Stimulated activated naive CD8-positive, alpha-beta T cell treated with anti-CD3 and anti-CD28 coated beads, Interleukin-15, Interleukin-2, amounts not matched to agents 100 ng/mL and 50 ng/mL, for 24 hours (primary cell): ENCODE data around the gene METRNL.
"Not testable (repeated sequence)": the region's sequence is repeated elsewhere in the genome, so short reads cannot be mapped to it uniquely, and the experiment has no call there.

Experiments used
- H3K27ac Mint-ChIP-seq: one replicate; pipeline ENCODE4 v1.8.0; 2021; ENCODE audit warnings: mild to moderate bottlenecking, mixed read lengths
- H3K27me3 Mint-ChIP-seq: one replicate; pipeline ENCODE4 v1.8.0; 2021; ENCODE audit warnings: mixed read lengths
- H3K36me3 Mint-ChIP-seq: one replicate; pipeline ENCODE4 v1.8.0; 2021; ENCODE audit warnings: low read depth, mixed read lengths
- H3K4me1 Mint-ChIP-seq: one replicate; pipeline ENCODE4 v1.8.0; 2021; ENCODE audit warnings: low read depth, mixed read lengths
- H3K4me3 Mint-ChIP-seq: one replicate; pipeline ENCODE4 v1.8.0; 2021; ENCODE audit warnings: mild to moderate bottlenecking, mixed read lengths
- H3K9me3 Mint-ChIP-seq: one replicate; pipeline ENCODE4 v1.8.0; 2021; ENCODE audit warnings: mixed read lengths

The METRNL gene

DNA sequence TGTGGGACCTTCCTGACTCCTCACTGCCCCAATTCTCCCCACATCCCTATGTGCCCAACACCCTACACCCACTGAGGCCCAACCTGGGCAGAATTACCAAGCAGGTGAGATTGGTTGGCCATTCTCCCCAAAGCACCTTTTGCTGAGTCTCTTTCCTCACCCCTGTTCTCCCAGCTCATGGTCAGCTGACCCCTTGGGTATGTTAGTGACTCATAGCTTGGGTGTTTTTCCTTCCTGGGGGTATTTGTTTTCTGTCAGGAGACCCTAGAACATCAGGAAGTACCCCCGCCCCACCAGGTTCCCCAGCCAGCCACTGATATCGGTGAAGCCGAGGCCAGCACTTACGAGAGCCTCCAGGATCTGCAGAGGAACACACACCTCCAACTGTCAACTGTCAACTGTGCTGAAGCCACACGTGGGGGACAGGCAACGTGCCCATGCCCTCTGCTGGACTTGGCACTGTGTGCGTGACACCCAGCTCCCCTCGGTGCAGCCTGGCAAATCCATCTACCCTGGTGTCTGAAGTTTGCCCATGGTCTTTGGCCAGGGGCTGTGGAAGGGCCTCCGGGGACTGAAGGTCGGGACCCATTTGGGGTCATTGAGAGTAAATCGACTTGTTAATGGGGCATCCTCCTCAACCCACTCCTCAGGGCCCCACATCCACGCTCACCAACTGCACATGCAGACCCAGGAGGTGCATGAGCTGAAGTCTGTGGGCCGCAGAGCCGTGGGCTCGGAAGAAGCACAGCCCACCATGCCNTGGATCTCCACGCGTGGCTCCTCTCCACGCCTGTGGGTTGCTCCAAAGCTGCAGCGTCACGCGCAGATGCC lies 53.1 kb downstream of the METRNL start:
- H3K27ac Mint-ChIP-seq, result no peak overlapping the region
- no peaks in the 10 kb centered on the region for H3K4me1 Mint-ChIP-seq
- no peaks in the 10 kb centered on the region for H3K36me3 Mint-ChIP-seq
- H3K27me3 Mint-ChIP-seq, result no peaks in the 10 kb centered on the region
- H3K9me3 Mint-ChIP-seq, result no peaks in the 10 kb centered on the region
- H3K4me3 Mint-ChIP-seq, result no peak overlapping the region

DNA sequence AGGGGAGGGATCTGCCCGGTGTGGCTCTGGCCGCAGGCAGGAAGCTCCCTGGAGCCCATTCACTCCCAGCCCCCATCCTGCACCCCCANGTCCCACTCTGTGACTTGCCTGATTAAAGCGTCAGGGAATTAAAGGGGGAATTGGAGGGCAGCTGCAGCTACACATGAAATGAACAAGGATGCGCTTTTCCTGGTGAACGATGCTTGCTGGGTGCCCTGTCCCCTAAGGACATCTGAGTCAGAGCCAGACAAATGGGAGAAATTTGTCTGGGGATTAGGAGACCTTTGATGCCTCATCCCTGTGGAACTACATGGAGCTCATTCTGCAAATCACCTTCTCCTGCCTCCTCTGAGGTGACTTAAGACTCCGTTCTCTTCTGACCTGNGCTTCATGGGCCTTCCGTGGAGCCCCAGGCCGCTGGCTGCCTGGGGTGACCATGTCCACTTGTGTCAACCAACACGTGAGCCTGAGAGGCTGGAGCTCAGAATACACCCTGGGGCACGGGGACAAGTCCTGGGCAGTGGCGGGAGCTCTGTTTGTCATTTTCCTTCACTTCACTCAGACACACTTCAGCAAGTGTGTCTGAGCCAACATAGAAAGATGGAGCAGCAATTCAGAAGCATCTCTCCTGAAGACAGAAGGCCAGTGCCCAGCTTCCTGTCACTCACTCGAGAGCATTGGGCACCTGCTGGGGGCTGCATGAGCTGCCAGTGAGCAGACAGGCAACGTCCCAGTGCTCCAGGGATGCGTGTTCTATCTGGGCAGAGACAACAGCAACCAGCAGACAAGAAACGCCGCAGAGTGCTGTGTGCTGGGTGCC lies 54.1 kb downstream of the METRNL start:
- H3K36me3 Mint-ChIP-seq, result no peaks in the 10 kb centered on the region
- no peaks in the 10 kb centered on the region for H3K27me3 Mint-ChIP-seq
- H3K4me3 Mint-ChIP-seq, result no peak overlapping the region

DNA sequence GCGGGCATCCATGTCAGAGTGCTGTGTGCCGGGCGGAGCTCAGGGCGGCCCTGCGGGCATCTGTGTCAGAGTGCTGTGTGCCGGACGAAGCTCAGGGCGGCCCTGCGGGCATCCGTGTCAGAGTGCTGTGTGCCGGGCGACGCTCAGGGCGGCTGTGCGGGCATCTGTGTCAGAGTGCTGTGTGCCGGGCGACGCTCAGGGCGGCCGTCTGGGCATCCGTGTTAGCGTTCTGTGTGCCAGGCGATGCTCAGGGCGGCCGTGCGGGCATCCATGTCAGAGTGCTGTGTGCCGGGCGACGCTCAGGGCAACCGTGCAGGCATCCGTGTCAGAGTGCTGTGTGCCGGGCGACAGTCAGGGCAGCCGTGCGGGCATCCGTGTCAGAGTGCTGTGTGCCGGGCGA lies 55.0 kb downstream of the METRNL start:
- not testable (repeated sequence) for H3K4me3 Mint-ChIP-seq, H3K9me3 Mint-ChIP-seq, H3K27me3 Mint-ChIP-seq, H3K4me1 Mint-ChIP-seq, H3K27ac Mint-ChIP-seq, H3K36me3 Mint-ChIP-seq

More for the DNA sequence above, 54.1 kb downstream of the METRNL start:
- Mint-ChIP-seq H3K27ac (no peak overlapping the region), H3K9me3 (no peaks in the 10 kb centered on the region), H3K4me1 (no peaks in the 10 kb centered on the region)

DNA sequence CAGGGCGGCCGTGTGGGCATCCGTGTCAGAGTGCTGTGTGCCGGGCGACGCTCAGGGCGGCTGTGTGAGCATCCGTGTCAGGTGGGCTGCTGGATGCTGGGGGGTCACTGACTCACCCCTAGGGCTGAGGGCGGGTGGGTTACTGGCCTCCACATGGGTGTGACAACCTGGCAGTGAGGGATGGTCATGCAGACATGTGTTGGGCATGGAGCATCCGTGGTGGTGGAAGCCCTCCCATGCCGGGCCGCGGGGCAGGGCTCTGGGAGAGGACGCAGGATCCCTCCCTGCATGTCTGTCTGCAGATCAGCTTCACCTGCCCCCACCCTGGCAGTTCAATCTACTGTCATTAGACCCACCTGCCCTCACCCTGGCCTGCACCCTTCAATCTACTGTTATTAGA lies 56.3 kb downstream of the METRNL start:
- Mint-ChIP-seq H3K27ac (no peak overlapping the region), H3K4me1 (no peaks in the 10 kb centered on the region), H3K27me3 (no peaks in the 10 kb centered on the region), H3K9me3 (no peaks in the 10 kb centered on the region), H3K36me3 (no peaks in the 10 kb centered on the region), H3K4me3 (no peak overlapping the region)

DNA sequence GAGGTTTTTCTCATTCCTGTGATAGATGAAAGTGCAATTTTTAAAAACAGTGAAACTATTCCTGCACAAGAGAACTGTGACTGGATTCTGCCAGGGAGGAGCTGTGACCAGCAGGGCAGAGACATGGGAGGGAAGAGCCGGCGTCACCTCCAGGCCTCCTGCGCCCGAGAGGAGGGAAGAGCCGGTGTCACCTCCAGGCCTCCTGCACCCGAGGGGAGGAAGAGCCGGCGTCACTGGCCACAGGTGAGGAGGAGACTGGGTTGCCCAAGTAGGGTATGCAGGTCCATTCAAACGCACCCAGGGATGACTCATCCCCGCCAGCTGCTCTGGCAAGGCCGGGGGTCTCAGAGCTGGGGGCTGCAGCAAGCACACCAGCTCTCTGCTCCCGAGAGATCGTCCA lies 56.7 kb downstream of the METRNL start:
- no peak overlapping the region for H3K27ac Mint-ChIP-seq

DNA sequence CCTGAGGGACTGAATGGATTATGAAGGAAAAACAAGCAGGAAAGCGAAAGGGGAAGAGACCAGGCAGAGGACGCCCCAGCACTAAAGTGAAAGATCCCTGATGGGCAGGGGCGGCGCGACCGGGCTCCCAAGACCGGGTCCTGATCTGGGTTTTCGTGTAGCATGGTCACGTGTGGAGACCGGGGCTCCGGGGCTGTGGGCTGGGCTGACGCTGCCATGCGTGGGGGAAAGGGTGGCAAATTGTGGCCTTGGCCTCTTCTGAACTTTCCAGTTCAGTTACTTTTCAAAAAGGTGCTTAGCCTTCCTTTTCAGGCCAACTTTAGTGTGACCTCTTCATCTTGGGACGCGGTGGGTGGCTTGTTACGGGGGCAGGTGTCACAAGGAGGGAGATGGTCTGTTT lies 57.5 kb downstream of the METRNL start:
- H3K27ac Mint-ChIP-seq, result no peak overlapping the region
- no peaks in the 10 kb centered on the region for H3K36me3 Mint-ChIP-seq
- H3K4me1 Mint-ChIP-seq, result no peaks in the 10 kb centered on the region
- H3K27me3 Mint-ChIP-seq, result no peaks in the 10 kb centered on the region
- H3K9me3 Mint-ChIP-seq, result peaks cover 4% of the 10 kb centered on the region
- no peak overlapping the region for H3K4me3 Mint-ChIP-seq

More for the DNA sequence above, 56.7 kb downstream of the METRNL start:
- H3K36me3 Mint-ChIP-seq, result no peaks in the 10 kb centered on the region
- H3K4me3 Mint-ChIP-seq, result no peak overlapping the region
- H3K9me3 Mint-ChIP-seq, result no peaks in the 10 kb centered on the region
- H3K4me1 Mint-ChIP-seq, result no peaks in the 10 kb centered on the region
- H3K27me3 Mint-ChIP-seq, result no peaks in the 10 kb centered on the region

DNA sequence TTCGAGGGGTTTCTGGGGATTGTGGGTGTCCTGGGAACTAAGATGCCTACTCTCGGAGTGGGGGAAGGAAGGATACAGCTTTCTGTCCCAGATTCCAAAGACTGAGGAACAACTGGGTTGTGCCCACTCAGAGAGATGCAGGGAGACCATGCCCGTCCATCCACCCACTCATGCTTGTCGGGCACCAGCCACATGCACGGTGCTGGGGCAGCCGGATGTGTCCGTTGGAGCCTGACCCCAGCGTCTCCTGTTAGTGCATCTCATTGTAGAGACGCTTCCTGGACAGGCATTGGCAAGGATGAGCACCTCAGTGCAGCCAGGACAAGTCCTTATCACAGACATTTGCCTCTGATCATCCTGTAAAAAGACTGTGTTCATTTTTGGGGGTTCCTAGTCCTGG lies 58.1 kb downstream of the METRNL start:
- Mint-ChIP-seq H3K27me3 (no peaks in the 10 kb centered on the region), H3K36me3 (no peaks in the 10 kb centered on the region), H3K27ac (no peak overlapping the region), H3K4me3 (no peak overlapping the region), H3K4me1 (no peaks in the 10 kb centered on the region), H3K9me3 (peaks cover 9% of the 10 kb centered on the region)

DNA sequence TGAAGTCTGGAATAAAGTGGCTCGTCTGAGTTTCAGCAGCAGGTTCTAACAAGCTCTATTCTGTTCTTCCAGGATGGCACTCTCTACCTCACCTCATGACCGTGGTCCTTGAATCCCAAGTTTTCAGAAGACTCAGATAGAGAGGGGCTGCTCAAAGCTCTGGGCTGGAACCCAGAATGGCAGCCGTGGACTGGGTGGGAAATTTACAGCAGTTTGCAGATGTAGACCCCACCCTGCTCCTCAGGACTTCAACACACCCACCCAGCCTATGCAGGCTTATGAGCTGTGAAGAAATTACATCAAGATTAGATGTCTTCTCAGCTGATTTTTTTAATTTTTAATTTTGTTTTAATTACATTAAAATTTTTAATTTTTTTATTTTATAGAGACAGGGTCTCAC lies 59.4 kb downstream of the METRNL start:
- Mint-ChIP-seq H3K9me3 (peaks cover 9% of the 10 kb centered on the region), H3K4me3 (no peak overlapping the region), H3K27me3 (peaks cover 3% of the 10 kb centered on the region), H3K4me1 (no peaks in the 10 kb centered on the region), H3K27ac (no peak overlapping the region), H3K36me3 (no peaks in the 10 kb centered on the region)

DNA sequence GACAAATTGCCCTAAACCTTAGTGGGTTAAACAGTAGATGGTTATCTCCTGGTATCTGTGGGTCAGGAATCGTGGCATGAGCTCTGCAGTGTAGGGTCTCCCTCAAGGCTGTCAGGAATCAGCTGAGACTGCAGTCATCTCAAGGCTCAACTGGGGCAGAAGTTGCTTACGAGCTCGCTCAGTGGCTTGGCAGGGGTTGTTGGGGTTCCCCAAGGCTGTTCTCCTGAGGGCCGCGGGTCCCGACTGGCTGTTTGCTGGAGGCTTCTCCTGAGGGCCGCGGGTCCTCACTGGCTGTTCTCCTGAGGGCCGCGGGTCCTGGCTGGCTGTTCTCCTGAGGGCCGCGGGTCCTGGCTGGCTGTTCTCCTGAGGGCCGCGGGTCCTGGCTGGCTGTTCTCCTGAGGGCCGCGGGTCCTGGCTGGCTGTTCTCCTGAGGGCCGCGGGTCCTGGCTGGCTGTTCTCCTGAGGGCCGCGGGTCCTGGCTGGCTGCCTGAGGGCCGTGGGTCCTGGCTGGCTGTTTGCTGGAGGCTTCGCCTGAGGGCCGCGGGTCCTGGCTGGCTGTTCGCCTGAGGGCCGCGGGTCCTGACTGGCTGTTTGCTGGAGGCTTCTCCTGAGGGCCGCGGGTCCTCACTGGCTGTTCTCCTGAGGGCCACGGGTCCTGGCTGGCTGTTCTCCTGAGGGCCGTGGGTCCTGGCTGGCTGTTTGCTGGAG lies 60.3 kb downstream of the METRNL start:
- not testable (repeated sequence) for H3K27me3 Mint-ChIP-seq, H3K4me1 Mint-ChIP-seq, H3K4me3 Mint-ChIP-seq, H3K9me3 Mint-ChIP-seq, H3K36me3 Mint-ChIP-seq, H3K27ac Mint-ChIP-seq

DNA sequence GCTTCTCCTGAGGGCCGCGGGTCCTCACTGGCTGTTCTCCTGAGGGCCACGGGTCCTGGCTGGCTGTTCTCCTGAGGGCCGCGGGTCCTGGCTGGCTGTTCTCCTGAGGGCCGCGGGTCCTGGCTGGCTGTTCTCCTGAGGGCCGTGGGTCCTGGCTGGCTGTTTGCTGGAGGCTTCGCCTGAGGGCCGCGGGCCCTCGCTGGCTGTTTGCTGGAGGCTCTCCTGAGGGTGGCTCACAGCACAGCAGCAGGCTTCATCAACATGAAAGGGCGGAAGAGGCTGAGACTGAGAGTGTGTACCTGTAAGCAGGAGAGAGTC lies 60.8 kb downstream of the METRNL start:
- not testable (repeated sequence) for H3K27me3 Mint-ChIP-seq, H3K36me3 Mint-ChIP-seq, H3K4me3 Mint-ChIP-seq, H3K27ac Mint-ChIP-seq, H3K9me3 Mint-ChIP-seq, H3K4me1 Mint-ChIP-seq

DNA sequence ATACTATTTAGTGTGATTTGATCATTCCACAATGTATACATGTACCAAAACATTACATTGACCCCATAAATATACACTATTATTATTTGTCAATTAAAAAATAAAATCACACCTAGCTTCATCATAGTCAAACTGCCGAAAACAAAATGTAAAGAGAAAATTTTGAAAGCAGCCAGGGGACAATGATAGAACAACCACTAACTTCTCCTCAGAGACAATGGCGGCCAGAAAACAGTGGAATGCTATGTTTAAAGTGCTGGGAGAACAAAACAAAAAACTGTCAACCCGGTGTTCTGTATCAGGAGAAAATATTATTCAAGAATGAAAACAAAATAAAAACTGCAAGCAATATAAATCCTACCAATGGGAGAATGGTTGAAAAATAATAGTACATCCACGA lies 63.2 kb downstream of the METRNL start:
- peaks cover 3% of the 10 kb centered on the region for H3K27me3 Mint-ChIP-seq
- H3K36me3 Mint-ChIP-seq, result no peaks in the 10 kb centered on the region
- peaks cover 9% of the 10 kb centered on the region for H3K9me3 Mint-ChIP-seq
- no peaks in the 10 kb centered on the region for H3K4me1 Mint-ChIP-seq
- no peak overlapping the region for H3K27ac Mint-ChIP-seq
- H3K4me3 Mint-ChIP-seq, result no peak overlapping the region

DNA sequence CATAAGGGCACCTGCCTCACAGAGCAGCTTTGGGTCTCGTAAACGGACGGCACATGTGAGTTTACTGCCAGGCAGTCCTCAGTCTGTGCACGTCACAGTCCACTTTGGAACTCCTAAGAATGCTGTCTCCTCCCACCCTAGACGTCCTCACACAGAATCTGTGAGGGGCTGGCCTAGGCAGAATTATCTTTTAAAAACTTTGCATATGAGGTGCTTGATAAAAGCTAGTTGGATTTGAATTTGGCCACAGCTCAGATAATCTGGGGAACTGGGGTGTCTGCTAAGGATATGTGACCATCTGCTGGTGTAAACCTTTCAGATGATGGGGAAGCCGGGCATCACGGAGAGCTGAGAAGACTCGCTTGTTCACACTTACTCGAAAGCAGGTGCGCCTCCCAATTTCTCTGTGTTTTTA lies 64.4 kb downstream of the METRNL start:
- H3K4me3 Mint-ChIP-seq, result no peak overlapping the region
- H3K27ac Mint-ChIP-seq, result no peak overlapping the region
- no peaks in the 10 kb centered on the region for H3K36me3 Mint-ChIP-seq
- no peaks in the 10 kb centered on the region for H3K4me1 Mint-ChIP-seq
- H3K27me3 Mint-ChIP-seq, result peaks cover 3% of the 10 kb centered on the region
- peaks cover 9% of the 10 kb centered on the region for H3K9me3 Mint-ChIP-seq
